ENCODE data around the gene IKZF3. TPM values are rescaled to one million over a fixed set of nuclear protein-coding genes. Genes with fewer than 3 reads are reported as not detected.

Gene IKZF3
- total RNA-seq, 4 donors from 2014 or later, result 0.60 to 1.9 (median 1.1) TPM

GRCh38 chr17:39782980-39783379 is 81.1 kb downstream of the IKZF3 start:
- H3K4me1 ChIP-seq, result peaks cover 15% of the 10 kb centered on the region
- no peak overlapping the region for H3K4me3 ChIP-seq
- peaks cover 7% of the 10 kb centered on the region for H3K27me3 ChIP-seq
- no peaks in the 10 kb centered on the region for H3K9me3 ChIP-seq
- no peaks in the 10 kb centered on the region for H3K36me3 ChIP-seq
- WGBS, result 42% methylated on average over 1 of the region's 1 CpG
- DNase-seq (ENCODE audit: low spot score in 2 of 2), result no peak
- no peak overlapping the region for H3K27ac ChIP-seq
- TF ChIP-seq POLR2A (IDR thresholded peaks at IDR 0.05), result no peak
- TF ChIP-seq EP300 (IDR thresholded peaks at IDR 0.05), result no peak
- TF ChIP-seq CTCF (IDR thresholded peaks at IDR 0.05), result no peak
- no peak for TF ChIP-seq POLR2AphosphoS5 (IDR thresholded peaks at IDR 0.05)

GRCh38 chr17:39782481-39782880 is 81.6 kb downstream of the IKZF3 start:
- H3K4me3 ChIP-seq, result no peak overlapping the region
- no peaks in the 10 kb centered on the region for H3K36me3 ChIP-seq
- H3K4me1 ChIP-seq, result peaks cover 15% of the 10 kb centered on the region
- no peak for DNase-seq (ENCODE audit: low spot score in 2 of 2)
- 34% methylated on average over 4 of the region's 4 CpGs for WGBS
- H3K9me3 ChIP-seq, result no peaks in the 10 kb centered on the region
- H3K27ac ChIP-seq, result no peak overlapping the region
- H3K27me3 ChIP-seq, result peaks cover 7% of the 10 kb centered on the region
- TF ChIP-seq CTCF (IDR thresholded peaks at IDR 0.05), result no peak
- TF ChIP-seq POLR2AphosphoS5 (IDR thresholded peaks at IDR 0.05), result peak in 1 of 3 donors; percentile 62

DNA sequence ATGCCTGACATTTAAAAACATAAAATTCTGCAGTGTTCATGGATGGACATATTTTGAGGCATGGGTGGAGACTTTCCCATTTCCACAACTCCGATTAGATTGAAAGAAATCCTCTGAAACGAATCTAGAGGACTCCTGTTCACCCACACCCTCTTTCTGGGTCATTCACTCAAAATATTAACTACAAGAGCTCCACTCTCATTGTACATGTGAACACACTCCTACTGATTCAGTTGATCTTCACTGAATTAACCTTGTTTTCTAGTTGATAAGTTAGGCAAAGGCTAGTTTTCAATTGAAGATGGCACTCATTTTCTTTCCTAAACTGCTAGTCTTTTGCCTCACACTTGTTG is 82.3 kb downstream of the IKZF3 start:
- DNase-seq (ENCODE audit: low spot score in 2 of 2), result no peak
- peaks cover 7% of the 10 kb centered on the region for H3K27me3 ChIP-seq
- H3K9me3 ChIP-seq, result no peaks in the 10 kb centered on the region
- peaks cover 15% of the 10 kb centered on the region for H3K4me1 ChIP-seq
- TF ChIP-seq POLR2AphosphoS5 (IDR thresholded peaks at IDR 0.05) (no peak), EP300 (IDR thresholded peaks at IDR 0.05) (no peak)
- no peak overlapping the region for H3K4me3 ChIP-seq
- no peaks in the 10 kb centered on the region for H3K36me3 ChIP-seq
- H3K27ac ChIP-seq, result no peak overlapping the region
- 36% methylated on average over 2 of the region's 2 CpGs for WGBS

- no peak for DNase-seq (ENCODE audit: low spot score in 2 of 2)
- Histone ChIP-seq H3K27ac (no peak overlapping the region), H3K4me1 (peaks cover 15% of the 10 kb centered on the region)
Observed at GRCh38 chr17:39781031-39781860, 82.9 kb downstream of the IKZF3 start.

GRCh38 chr17:39777534-39778365 is 86.4 kb downstream of the IKZF3 start:
- H3K36me3 ChIP-seq, result no peaks in the 10 kb centered on the region
- 66% methylated on average over 11 of the region's 11 CpGs for WGBS
- H3K9me3 ChIP-seq, result no peaks in the 10 kb centered on the region
- peaks cover 15% of the 10 kb centered on the region for H3K4me1 ChIP-seq
- TF ChIP-seq EP300 (IDR thresholded peaks at IDR 0.05) (no peak), POLR2AphosphoS5 (IDR thresholded peaks at IDR 0.05) (no peak), POLR2A (IDR thresholded peaks at IDR 0.05) (no peak), CTCF (IDR thresholded peaks at IDR 0.05) (no peak)
- no peak overlapping the region for H3K27ac ChIP-seq
- H3K27me3 ChIP-seq, result peaks cover 16% of the 10 kb centered on the region
- no peak for DNase-seq (ENCODE audit: low spot score in 2 of 2)
- H3K4me3 ChIP-seq, result no peak overlapping the region

More at GRCh38 chr17:39781031-39781860, 82.9 kb downstream of the IKZF3 start:
- Histone ChIP-seq H3K27me3 (peaks cover 8% of the 10 kb centered on the region), H3K4me3 (no peak overlapping the region), H3K36me3 (no peaks in the 10 kb centered on the region), H3K9me3 (no peaks in the 10 kb centered on the region)
- TF ChIP-seq POLR2A (IDR thresholded peaks at IDR 0.05), result no peak
- TF ChIP-seq EP300 (IDR thresholded peaks at IDR 0.05), result no peak
- no peak for TF ChIP-seq POLR2AphosphoS5 (IDR thresholded peaks at IDR 0.05)
- TF ChIP-seq CTCF (IDR thresholded peaks at IDR 0.05), result no peak
- 54% methylated on average over 6 of the region's 6 CpGs for WGBS

Data from suprapubic skin (tissue), 4 donors.